Measurements from ENCODE around the gene L3MBTL2.

The L3MBTL2 gene

GRCh38 chr22:41261541-41262249, 56.6 kb downstream of the L3MBTL2 start:
- H3K56ac ChIP-seq (ENCODE audit: low read length) = no peak overlapping the region
- no peak overlapping the region for H2BK5ac ChIP-seq (ENCODE audit: low read length)
- H3K27ac ChIP-seq (ENCODE audit: low read depth, low read length) = no peak overlapping the region
- H3K23ac ChIP-seq (ENCODE audit: low read length) = no peak overlapping the region
- H2BK120ac ChIP-seq (ENCODE audit: low read depth, low read length) = no peak overlapping the region
- H3K4ac ChIP-seq (ENCODE audit: low read depth, low read length) = no peak overlapping the region
- no peak overlapping the region for H3K18ac ChIP-seq (ENCODE audit: low read length)
- peaks cover 32% of the 10 kb centered on the region for H3K36me3 ChIP-seq (ENCODE audit: control insufficient read depth, insufficient read depth, low read length)
- no peak overlapping the region for H3K4me2 ChIP-seq (ENCODE audit: low read length)
- no peak overlapping the region for H4K5ac ChIP-seq (ENCODE audit: low read length)
- H3K79me1 ChIP-seq (ENCODE audit: low read length) = peaks cover 4% of the 10 kb centered on the region
- no CpG with 5 or more reads among the region's 12 CpGs for WGBS (ENCODE audit: extremely low coverage, insufficient coverage, low lambda C conversion rate)
- no peaks in the 10 kb centered on the region for H3K79me2 ChIP-seq (ENCODE audit: control insufficient read depth, insufficient read depth, low read length)
- DNase-seq = no peak
- no peaks in the 10 kb centered on the region for H3K27me3 ChIP-seq (ENCODE audit: insufficient read depth, low read length, poor library complexity)
- no peak overlapping the region for H4K8ac ChIP-seq (ENCODE audit: low read depth, low read length)
- no peak overlapping the region for H2BK15ac ChIP-seq (replicated peaks; ENCODE audit: low read depth)
- no peak overlapping the region for H2AK5ac ChIP-seq (ENCODE audit: low read length)
- no peak overlapping the region for H3K9ac ChIP-seq (ENCODE audit: low read length)
- H3K4me3 ChIP-seq (ENCODE audit: low read length) = no peak overlapping the region
- H3K4me1 ChIP-seq (ENCODE audit: control insufficient read depth, low read depth, low read length) = peaks cover 2% of the 10 kb centered on the region

- H2BK120ac ChIP-seq (ENCODE audit: low read depth, low read length) = no peak overlapping the region
- WGBS (ENCODE audit: extremely low coverage, insufficient coverage, low lambda C conversion rate) = no CpG with 5 or more reads among the region's 15 CpGs
- no peak overlapping the region for H2BK15ac ChIP-seq (replicated peaks; ENCODE audit: low read depth)
These were observed 57.2 kb downstream of the L3MBTL2 start for GRCh38 chr22:41262250-41262765.

GRCh38 chr22:41263704-41264103, 58.6 kb downstream of the L3MBTL2 start:
- no peaks in the 10 kb centered on the region for H3K4me1 ChIP-seq (ENCODE audit: control insufficient read depth, low read depth, low read length)
- no peak overlapping the region for H3K27ac ChIP-seq (ENCODE audit: low read depth, low read length)
- peaks cover 41% of the 10 kb centered on the region for H3K36me3 ChIP-seq (ENCODE audit: control insufficient read depth, insufficient read depth, low read length)
- no peak overlapping the region for H3K4ac ChIP-seq (ENCODE audit: low read depth, low read length)
- H3K4me3 ChIP-seq (ENCODE audit: low read length) = no peak overlapping the region
- no peak overlapping the region for H2BK120ac ChIP-seq (ENCODE audit: low read depth, low read length)
- DNase-seq = no peak
- no peaks in the 10 kb centered on the region for H3K79me2 ChIP-seq (ENCODE audit: control insufficient read depth, insufficient read depth, low read length)
- no peak overlapping the region for H3K9ac ChIP-seq (ENCODE audit: low read length)
- peaks cover 4% of the 10 kb centered on the region for H3K79me1 ChIP-seq (ENCODE audit: low read length)
- H2AK5ac ChIP-seq (ENCODE audit: low read length) = no peak overlapping the region
- no peak overlapping the region for H2BK15ac ChIP-seq (replicated peaks; ENCODE audit: low read depth)
- no peak overlapping the region for H3K18ac ChIP-seq (ENCODE audit: low read length)
- WGBS (ENCODE audit: extremely low coverage, insufficient coverage, low lambda C conversion rate) = no CpG with 5 or more reads among the region's 2 CpGs
- no peak overlapping the region for H3K56ac ChIP-seq (ENCODE audit: low read length)
- H3K4me2 ChIP-seq (ENCODE audit: low read length) = no peak overlapping the region
- H3K23ac ChIP-seq (ENCODE audit: low read length) = no peak overlapping the region
- no peaks in the 10 kb centered on the region for H3K27me3 ChIP-seq (ENCODE audit: insufficient read depth, low read length, poor library complexity)
- no peak overlapping the region for H4K8ac ChIP-seq (ENCODE audit: low read depth, low read length)
- no peak overlapping the region for H2BK5ac ChIP-seq (ENCODE audit: low read length)
- H4K5ac ChIP-seq (ENCODE audit: low read length) = no peak overlapping the region

More at GRCh38 chr22:41262250-41262765, 57.2 kb downstream of the L3MBTL2 start:
- H3K27me3 ChIP-seq (ENCODE audit: insufficient read depth, low read length, poor library complexity) = no peaks in the 10 kb centered on the region
- no peak overlapping the region for H2AK5ac ChIP-seq (ENCODE audit: low read length)
- no peaks in the 10 kb centered on the region for H3K4me1 ChIP-seq (ENCODE audit: control insufficient read depth, low read depth, low read length)
- H3K79me2 ChIP-seq (ENCODE audit: control insufficient read depth, insufficient read depth, low read length) = no peaks in the 10 kb centered on the region
- no peak overlapping the region for H3K4me3 ChIP-seq (ENCODE audit: low read length)
- no peak overlapping the region for H3K23ac ChIP-seq (ENCODE audit: low read length)
- H3K4ac ChIP-seq (ENCODE audit: low read depth, low read length) = no peak overlapping the region
- H3K4me2 ChIP-seq (ENCODE audit: low read length) = no peak overlapping the region
- H3K27ac ChIP-seq (ENCODE audit: low read depth, low read length) = no peak overlapping the region
- peaks cover 34% of the 10 kb centered on the region for H3K36me3 ChIP-seq (ENCODE audit: control insufficient read depth, insufficient read depth, low read length)
- no peak for DNase-seq
- no peak overlapping the region for H4K8ac ChIP-seq (ENCODE audit: low read depth, low read length)
- H3K9ac ChIP-seq (ENCODE audit: low read length) = no peak overlapping the region
- H4K5ac ChIP-seq (ENCODE audit: low read length) = no peak overlapping the region
- no peak overlapping the region for H3K56ac ChIP-seq (ENCODE audit: low read length)
- H3K79me1 ChIP-seq (ENCODE audit: low read length) = peaks cover 4% of the 10 kb centered on the region
- H3K18ac ChIP-seq (ENCODE audit: low read length) = no peak overlapping the region
- no peak overlapping the region for H2BK5ac ChIP-seq (ENCODE audit: low read length)

- no peak overlapping the region for H3K9ac ChIP-seq (ENCODE audit: low read length)
- H3K23ac ChIP-seq (ENCODE audit: low read length) = no peak overlapping the region
- H3K27ac ChIP-seq (ENCODE audit: low read depth, low read length) = no peak overlapping the region
- no peak overlapping the region for H3K4me2 ChIP-seq (ENCODE audit: low read length)
- no peak overlapping the region for H2BK5ac ChIP-seq (ENCODE audit: low read length)
- no peak overlapping the region for H3K56ac ChIP-seq (ENCODE audit: low read length)
- no peak overlapping the region for H3K4me3 ChIP-seq (ENCODE audit: low read length)
- peaks cover 39% of the 10 kb centered on the region for H3K36me3 ChIP-seq (ENCODE audit: control insufficient read depth, insufficient read depth, low read length)
- no peaks in the 10 kb centered on the region for H3K27me3 ChIP-seq (ENCODE audit: insufficient read depth, low read length, poor library complexity)
- no peaks in the 10 kb centered on the region for H3K4me1 ChIP-seq (ENCODE audit: control insufficient read depth, low read depth, low read length)
- no peak overlapping the region for H4K5ac ChIP-seq (ENCODE audit: low read length)
- no peak overlapping the region for H2AK5ac ChIP-seq (ENCODE audit: low read length)
- no peak for DNase-seq
- no peak overlapping the region for H2BK15ac ChIP-seq (replicated peaks; ENCODE audit: low read depth)
- peaks cover 2% of the 10 kb centered on the region for H3K79me1 ChIP-seq (ENCODE audit: low read length)
- no CpG with 5 or more reads among the region's 15 CpGs for WGBS (ENCODE audit: extremely low coverage, insufficient coverage, low lambda C conversion rate)
- no peak overlapping the region for H3K4ac ChIP-seq (ENCODE audit: low read depth, low read length)
- H3K79me2 ChIP-seq (ENCODE audit: control insufficient read depth, insufficient read depth, low read length) = no peaks in the 10 kb centered on the region
- H2BK120ac ChIP-seq (ENCODE audit: low read depth, low read length) = no peak overlapping the region
- H4K8ac ChIP-seq (ENCODE audit: low read depth, low read length) = no peak overlapping the region
- no peak overlapping the region for H3K18ac ChIP-seq (ENCODE audit: low read length)
These were observed 59.4 kb downstream of the L3MBTL2 start for GRCh38 chr22:41264408-41264941.

- no peak overlapping the region for H2AK5ac ChIP-seq (ENCODE audit: low read length)
- H3K4ac ChIP-seq (ENCODE audit: low read depth, low read length) = no peak overlapping the region
- no peak overlapping the region for H3K4me3 ChIP-seq (ENCODE audit: low read length)
- no peaks in the 10 kb centered on the region for H3K4me1 ChIP-seq (ENCODE audit: control insufficient read depth, low read depth, low read length)
- no peak overlapping the region for H3K27ac ChIP-seq (ENCODE audit: low read depth, low read length)
- H3K79me1 ChIP-seq (ENCODE audit: low read length) = peaks cover 4% of the 10 kb centered on the region
- no peaks in the 10 kb centered on the region for H3K79me2 ChIP-seq (ENCODE audit: control insufficient read depth, insufficient read depth, low read length)
- H2BK5ac ChIP-seq (ENCODE audit: low read length) = no peak overlapping the region
- H3K18ac ChIP-seq (ENCODE audit: low read length) = no peak overlapping the region
- no peak for DNase-seq
- WGBS (ENCODE audit: extremely low coverage, insufficient coverage, low lambda C conversion rate) = no CpG with 5 or more reads among the region's 16 CpGs
- no peak overlapping the region for H2BK120ac ChIP-seq (ENCODE audit: low read depth, low read length)
- H4K5ac ChIP-seq (ENCODE audit: low read length) = no peak overlapping the region
- H4K8ac ChIP-seq (ENCODE audit: low read depth, low read length) = no peak overlapping the region
- H3K9ac ChIP-seq (ENCODE audit: low read length) = no peak overlapping the region
- H3K4me2 ChIP-seq (ENCODE audit: low read length) = no peak overlapping the region
- no peak overlapping the region for H3K23ac ChIP-seq (ENCODE audit: low read length)
- H3K27me3 ChIP-seq (ENCODE audit: insufficient read depth, low read length, poor library complexity) = no peaks in the 10 kb centered on the region
- no peak overlapping the region for H2BK15ac ChIP-seq (replicated peaks; ENCODE audit: low read depth)
- no peak overlapping the region for H3K56ac ChIP-seq (ENCODE audit: low read length)
- H3K36me3 ChIP-seq (ENCODE audit: control insufficient read depth, insufficient read depth, low read length) = peaks cover 37% of the 10 kb centered on the region
These were observed 62.8 kb downstream of the L3MBTL2 start for GRCh38 chr22:41267958-41268357.
